SK-N-MC (cell line): Measurements from ENCODE around the gene KAT6B.

ENCODE experiments used
- EZH2 ChIP-seq: fragments of 200-600 bp; sonication (generic); IDR thresholded peaks from one replicate; pipeline ENCODE4 v1.6.1; 2017; ENCODE audit warnings: antibody characterized with exemption
- POLR2AphosphoS5 ChIP-seq: IDR thresholded peaks from 2 replicates; pipeline ENCODE4 v1.6.1; 2012; ENCODE audit warnings: mild to moderate bottlenecking, low read depth, low read length, borderline replicate concordance

- TF ChIP-seq EZH2: no peak
- TF ChIP-seq POLR2AphosphoS5: no peak
Measured at GRCh38 chr10:75020168-75020567, 193.8 kb downstream of the KAT6B start.
